Suprapubic skin (tissue), 3 donors: ENCODE data around the gene WDR26.

Source experiments
- CTCF ChIP-seq, 2 donors: fragments of 200-600 bp in 1 of 2; fragments of 450-650 bp in 1 of 2; sonication (generic) in 1 of 2; IDR thresholded peaks; one replicate each; pipeline ENCODE4 v1.5.1; 2016 to 2019; ENCODE audit warnings: antibody characterized with exemption in 2 of 2, mild to moderate bottlenecking in 1 of 2, moderate library complexity in 1 of 2
- EP300 ChIP-seq: sonication (generic); formaldehyde crosslinking; IDR thresholded peaks from one replicate; pipeline ENCODE4 v1.6.1; 2017; ENCODE audit warnings: antibody characterized with exemption
- POLR2A ChIP-seq, 2 donors: fragments of 450-650 bp; IDR thresholded peaks; one replicate each; pipeline ENCODE4 v1.6.1; 2017; ENCODE audit warnings: antibody characterized with exemption in 2 of 2, mild to moderate bottlenecking in 2 of 2, moderate library complexity in 2 of 2

GRCh38 chr1:224343679-224344078, 90.9 kb downstream of the WDR26 start:
- TF ChIP-seq CTCF (IDR thresholded peaks at IDR 0.05) (no peak), EP300 (no peak), POLR2A (IDR thresholded peaks at IDR 0.05) (no peak)
